RKO (cell line): ENCODE results near the gene TMEM134.
A peak's percentile ranks its signal among the peaks of the same experiment; 100 is the strongest.

Source experiments
- DNase-seq: peaks from one replicate; pipeline ENCODE4 v3.0.0-alpha.2; 2016; ENCODE audit warnings: low spot score

TMEM134 gene

DNA sequence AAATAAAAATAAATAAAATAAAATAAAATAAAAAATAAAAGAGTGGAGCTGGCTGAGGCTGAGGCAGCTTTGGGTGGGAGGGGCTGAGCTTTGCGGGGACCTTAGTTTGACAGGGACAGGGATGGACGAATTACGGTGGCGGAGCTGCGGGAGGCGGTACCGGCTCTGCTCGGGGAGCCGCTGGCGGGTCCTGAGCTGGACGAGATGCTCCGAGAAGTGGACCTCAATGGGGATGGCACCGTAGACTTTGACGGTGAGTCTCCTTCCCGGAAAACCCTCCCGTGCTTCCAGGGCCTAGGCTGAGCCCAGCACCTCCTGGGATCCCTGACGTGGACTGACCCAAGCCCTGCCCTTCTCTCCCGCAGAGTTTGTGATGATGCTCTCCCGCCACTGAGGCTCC lies 10.8 kb downstream of the TMEM134 start:
- DNase-seq, result no peak

DNA sequence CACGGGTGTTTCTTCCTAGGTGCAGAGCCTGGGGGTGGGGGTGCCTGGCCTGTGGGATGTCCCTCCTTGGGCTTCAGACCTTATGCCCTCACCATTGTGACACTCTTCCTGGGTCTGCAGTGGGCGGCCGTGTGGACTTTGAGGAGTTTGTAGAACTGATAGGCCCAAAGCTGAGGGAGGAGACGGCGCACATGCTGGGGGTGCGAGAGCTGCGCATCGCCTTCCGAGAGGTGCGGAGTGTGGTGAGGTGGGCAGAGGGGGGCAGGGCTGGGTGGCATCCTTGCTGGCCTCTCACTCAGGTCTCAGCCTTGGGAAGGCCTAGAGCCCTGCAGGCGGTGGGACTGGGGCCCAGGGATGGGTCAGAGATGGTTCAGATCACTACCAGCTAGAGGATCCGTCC lies 11.6 kb downstream of the TMEM134 start:
- DNase-seq, result no peak

DNA sequence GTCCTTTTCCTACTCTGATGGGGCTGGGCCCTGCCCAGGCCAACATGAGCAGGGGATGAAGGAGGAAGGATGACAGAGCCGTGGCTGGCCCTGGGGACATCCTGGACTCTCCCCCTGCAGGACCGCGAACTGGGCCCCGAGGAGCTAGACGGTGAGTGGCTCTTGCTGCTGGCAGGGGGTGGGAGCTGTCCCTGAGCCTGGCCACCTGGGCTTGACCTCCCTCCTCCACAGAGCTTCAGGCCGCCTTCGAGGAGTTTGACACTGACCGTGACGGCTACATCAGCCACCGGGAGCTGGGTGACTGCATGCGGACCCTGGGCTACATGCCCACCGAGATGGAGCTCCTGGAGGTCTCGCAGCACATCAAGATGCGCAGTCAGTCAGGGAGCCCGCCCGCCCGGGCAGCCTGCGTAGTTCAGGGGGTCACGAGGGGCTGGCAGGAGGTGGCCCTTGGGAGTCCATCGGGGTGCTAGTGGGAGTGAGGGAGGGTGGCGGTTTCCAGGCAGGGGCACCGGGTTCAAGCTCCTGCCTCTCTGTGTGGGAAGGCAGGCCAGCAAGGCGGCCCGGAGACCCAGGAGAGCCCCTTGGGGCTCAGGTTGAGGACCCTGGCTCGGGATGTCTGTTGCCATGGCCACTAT lies 12.9 kb downstream of the TMEM134 start:
- no peak for DNase-seq

DNA sequence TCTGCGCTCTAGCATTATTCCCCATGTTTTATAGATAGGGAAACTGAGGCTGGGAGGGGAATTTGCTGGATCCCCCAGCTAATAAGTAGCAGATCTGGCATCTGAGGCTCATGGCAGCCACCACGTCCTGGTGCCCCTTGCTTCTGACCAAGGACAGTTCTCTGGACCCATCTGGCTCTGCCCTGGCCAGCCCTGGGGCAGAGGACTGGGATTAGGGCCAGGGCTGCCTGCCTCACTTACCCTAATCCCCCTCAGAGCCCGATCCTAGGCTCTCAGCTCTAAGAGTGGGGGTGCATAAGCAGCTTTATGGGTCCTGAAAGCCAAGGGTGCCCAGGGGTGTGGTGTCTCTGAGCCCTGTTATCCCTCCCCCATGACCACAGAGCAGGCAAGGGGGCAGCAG lies 14.0 kb downstream of the TMEM134 start, which contains the start of gene CABP4:
Gene CABP4 (plus strand): TSS at position 301 of the 400 bp plus-strand sequence. CDS start 70 bp downstream, at position 371.
- no peak for DNase-seq

DNA sequence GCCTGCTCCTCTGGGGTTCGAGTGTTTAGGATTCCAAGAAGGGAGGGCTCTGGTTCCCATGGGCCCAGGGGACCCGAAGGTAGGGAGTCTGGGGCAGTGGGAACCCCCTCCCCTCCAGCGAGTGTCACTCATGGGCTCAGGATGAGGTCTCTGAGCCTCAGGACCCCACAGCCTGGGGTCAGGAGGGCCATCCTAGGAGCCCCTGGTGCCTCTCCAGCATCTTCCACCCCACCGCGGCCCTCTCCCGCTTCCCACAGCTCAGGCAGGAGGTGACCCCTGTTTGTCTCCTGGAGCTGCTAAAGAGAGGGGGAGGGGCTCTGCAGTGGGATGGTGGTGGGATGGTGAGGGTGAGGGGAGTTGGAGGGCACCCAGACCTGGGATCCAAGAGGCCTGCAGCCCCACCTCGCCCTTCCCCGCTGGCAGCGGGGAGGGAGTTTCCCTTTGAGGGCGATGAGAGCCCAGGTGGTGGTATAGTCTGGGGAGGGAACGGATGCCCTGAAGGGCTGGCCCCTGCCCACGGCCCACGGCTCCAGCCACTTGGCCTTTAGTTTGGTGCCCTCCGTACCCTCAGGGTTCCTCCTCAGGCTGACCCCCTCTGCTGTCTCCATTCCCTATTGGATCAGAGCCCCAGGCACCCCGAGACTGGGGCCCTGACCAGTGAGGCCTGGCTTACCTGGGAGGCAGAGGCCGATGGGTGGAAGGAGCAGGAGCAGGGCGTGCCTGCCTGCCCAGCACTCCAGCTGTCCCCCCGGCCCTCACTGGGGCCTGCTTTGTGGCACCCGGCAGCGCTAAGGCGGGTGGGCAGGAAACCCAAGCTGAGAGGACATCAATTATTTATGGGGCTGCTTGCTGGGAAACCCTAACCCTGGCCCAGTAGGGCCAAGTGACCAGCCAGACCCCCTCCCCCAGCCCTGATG lies 15.0 kb downstream of the TMEM134 start:
- DNase-seq, result no peak

DNA sequence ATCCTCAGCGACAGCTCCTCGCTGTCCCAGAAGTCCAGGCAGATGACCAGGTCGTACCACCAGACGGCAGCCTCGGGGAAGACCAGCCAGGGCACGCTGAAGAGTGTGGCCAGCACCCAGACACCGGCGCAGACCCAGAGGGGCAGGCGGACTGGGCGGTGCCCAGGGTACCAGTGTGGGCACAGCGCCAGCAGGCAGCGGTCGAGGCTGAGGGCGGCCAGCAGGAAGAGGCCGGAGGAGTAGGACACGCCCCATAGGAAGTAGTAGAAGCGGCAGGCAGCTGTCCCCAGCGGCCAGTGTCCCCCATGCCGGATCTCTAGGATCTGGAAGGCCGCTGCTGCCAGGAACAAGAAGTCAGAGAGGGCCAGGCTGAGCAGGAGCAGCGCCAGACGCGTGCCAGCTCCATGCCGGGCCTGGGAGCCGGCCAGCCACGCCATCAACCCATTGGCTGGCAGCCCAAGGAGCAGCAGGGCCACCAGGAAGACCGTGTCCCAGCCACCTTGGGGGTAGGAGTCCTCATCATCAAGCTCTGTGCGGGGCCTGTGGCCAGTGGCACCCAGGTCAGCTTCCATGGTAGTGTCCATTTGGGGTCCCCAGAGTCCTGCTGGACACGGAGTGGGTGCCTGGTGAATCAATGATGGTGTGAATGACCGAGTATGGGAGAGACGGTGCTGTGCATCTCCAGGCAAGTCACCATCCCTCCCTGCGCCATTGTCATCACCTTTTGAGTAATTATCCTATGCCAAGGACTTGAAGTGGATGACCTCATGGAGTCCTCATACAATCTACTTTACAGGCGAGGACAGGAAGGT lies 16.7 kb downstream of the TMEM134 start, which contains the start of gene GPR152:
Gene GPR152 (minus strand): TSS at position 589 of the 812 bp plus-strand sequence. CDS start 5 bp downstream, at position 584.
- no peak for DNase-seq

DNA sequence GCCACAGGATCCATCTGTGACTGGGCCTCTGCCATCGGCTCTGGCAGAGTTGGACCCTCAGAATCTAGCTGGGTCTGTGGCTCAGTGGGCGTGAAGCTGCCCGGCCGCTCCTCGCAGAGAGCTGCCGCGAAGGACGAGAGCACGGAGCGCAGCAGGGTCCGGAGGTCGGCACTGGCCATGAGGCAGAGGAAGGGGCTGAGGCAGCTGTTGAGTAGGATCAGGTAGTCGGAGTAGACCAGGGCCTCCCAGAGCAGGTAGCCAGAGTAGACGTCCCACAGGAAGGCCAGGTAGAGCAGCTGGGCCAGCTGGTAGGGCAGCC lies 17.4 kb downstream of the TMEM134 start:
- no peak for DNase-seq

DNA sequence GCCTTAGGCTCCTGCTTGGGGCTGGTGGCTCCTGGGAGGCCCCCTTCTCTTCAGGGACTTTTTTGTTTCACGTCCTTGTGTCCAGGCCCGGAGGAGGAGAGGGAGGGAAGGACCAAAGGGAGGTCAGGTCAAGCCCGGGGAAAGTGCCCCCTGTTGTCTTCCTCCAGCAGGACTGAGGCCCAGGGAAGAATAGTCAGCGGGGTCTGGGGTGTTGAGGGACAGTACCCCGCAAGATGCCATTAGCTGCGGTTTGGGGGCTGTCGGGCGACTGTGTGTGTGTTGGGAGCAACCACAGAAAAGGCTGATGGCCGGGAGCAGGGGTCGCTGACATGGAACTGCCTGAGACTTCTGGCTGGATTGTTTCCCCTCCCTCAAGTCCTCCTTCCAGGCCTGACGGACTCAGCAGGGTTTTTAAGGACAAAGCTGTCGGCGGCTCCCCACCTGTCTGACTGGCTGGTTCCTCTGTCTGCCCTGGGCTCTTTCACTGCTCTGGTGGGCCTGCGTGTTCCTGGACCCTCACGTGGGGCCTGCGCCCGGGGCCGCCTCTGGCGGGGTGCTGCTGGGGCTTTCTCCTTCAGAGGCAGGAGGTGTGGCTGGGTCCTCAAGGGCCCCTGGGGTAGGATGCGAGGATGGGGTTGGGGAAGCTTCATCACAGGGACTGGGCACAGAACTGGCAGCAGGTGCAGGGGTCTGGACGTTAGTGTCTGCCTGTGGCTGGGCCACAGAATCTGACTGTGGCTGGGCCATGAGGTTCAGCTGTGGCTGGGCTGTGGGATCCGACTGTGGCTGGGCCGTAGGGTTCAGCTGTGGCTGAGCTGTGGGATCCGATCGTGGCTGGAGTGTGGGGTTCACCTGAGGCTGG lies 18.0 kb downstream of the TMEM134 start:
- no peak for DNase-seq

DNA sequence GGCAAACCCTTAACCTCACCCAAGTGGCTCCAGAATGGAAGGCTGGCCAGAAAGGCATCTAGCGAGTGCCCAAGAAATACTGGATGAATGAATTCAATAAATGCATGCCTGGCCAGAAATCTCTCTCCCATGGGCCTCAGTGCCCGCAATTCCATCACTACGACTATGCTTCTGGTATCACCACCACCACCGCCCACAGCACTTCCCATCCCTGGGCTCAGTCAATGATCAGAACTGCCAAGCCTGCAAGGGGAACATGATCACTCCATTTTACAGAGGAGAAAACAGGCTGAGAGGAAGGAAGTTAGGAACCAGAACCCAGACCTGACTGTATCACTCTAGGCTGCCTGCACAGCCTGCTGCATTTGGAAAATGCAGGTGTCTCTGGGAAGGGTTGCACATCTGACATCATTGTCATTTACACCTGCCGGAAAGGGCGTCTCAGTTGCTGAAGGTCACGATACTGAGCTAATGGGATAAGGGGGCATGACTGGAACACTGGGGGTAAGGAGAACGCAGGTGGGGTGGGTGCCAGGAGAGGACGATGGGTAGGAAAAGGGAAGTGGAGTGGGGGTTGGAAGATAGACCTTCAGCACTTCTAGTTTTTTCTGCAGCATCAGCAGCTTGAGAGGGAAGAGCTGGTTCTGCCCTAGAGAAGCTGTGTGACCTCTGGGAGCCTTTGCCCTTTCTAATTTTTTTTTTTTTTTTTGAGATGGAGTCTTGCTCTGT lies 19.8 kb downstream of the TMEM134 start:
- DNase-seq, result no peak

DNA sequence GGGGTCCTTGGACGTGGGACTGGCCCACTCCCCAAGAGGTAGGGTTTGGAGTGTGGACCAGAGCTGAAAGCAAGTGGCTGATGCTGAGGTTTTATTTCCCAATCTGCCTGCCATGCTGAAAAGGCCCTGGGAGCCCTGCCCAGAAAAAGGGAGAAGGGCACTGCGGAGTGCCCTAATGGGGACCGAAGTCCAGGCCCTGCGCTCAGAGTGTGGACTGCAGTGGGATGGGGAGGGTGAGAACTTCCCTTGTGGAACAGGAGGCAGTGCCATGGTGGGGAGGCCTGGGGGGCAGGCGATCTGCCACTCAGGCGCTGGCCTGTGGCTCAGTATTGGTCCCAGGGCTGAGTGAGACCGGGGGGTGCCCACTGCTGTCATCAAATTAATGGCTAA lies 20.8 kb downstream of the TMEM134 start:
- no peak for DNase-seq

DNA sequence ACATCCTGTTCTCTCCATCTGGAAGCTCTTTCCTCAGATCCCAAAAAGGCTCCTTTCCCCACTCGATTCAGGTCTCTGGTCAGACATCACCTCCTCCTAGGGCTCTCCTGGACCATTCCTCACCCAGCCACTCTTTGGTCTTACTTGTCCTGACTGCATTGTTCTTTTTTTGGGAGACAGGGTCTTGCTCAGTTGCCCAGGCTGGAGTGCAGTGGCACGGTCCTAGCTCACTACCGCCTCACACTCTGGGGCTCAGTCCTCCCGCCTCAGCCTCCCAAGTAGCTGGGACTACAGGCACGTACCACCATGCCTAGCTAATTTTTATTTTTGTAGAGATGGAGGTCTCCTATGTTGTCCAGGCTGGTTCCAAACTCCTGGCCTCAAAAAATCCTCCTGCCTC lies 23.5 kb downstream of the TMEM134 start:
- DNase-seq, result no peak

DNA sequence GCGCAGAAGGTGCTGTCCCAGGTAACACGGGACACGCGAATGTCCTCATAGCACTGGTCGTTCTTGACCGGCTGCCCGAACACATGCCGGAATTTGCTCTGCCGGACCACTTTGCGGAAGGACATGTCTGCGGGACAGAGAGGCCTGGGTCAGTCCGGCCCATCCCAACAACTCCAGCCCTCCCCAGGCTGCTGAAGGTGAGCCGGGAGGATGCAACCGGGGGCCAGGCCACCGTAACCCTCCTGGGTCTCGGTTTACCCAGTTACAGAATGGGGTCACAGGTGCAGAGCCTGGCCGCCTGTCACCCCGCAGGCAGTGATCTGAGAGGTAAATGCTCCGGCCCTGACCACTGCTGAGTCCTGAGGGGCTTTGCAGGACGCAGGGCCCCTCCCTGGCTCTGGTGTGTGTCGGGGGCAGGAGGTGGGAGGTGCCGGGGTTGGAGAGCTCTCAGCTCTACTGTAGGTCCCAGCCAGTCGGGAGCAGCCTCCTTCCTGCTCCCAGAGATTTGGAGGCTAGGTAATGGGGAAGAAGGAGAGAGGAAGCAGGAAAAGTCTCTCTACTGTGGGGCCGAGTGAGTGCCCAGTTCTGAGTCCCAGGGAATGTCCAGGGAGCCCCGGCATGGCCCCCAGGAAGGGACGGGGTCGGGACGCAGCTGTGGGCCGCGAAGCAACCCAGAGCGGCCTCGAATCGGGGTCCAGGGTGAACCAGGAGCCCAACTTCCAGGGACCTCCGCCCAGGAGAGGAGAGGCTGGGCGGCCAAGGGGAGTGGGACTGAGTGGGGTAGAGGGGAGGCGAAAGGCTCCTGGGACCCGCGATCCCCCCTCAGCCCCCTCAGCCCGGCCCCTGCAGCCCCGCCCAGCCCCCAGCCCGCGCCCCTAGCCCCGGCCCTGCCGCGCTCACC lies 26.3 kb downstream of the TMEM134 start:
- peak; percentile 26 for DNase-seq

DNA sequence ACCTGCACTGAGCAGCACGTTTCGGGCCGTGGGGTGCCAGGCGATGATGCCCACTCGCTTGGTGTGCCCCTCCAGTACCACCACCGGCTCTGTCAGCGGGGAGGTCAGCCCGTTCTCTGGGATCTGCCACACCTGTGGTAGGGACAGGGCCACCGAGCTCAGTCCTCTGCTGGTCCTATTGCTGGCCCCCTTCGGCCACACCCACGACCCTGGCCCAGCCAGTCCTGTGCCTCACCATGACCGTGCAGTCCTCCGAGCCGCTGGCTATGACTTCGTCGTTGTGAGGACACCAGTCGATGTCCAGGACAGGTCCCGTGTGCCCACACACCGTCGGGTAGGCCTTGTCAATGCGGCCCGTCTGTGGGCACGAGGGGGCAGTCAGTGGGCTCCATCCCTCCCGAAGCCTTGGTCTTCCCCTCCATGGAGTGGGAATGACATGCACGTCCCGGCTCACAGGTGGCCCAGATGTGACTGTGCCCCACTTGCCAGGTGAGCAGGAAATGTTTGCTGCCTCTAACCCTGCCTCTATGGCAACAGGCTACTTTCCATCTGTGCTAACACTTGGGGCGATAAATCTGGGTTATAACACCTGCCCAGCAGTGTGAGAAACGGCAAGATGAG lies 27.2 kb downstream of the TMEM134 start:
- DNase-seq, result no peak

DNA sequence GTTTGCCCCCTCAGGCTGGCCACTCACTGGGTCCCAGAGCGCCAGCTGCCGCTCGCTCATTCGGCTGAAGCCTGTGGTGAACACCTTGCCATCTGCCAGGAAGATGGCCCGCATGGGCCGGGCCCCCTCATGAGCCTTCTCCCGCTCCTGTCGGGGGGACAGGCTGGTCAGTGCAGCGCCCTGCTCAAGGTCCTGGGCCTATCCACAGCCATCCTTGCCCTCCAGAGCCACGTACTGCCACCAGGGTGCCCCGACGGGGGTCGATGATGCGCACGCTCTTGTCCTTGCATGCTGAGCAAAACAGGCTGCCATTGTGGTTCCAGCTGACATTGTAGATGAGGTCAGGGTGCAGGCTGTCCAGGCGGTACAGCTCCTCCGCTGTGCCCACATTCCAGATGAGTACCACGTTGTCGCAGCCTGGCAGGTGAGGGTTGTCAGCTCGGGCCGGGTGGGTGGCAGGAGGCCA lies 27.9 kb downstream of the TMEM134 start:
- no peak for DNase-seq

DNA sequence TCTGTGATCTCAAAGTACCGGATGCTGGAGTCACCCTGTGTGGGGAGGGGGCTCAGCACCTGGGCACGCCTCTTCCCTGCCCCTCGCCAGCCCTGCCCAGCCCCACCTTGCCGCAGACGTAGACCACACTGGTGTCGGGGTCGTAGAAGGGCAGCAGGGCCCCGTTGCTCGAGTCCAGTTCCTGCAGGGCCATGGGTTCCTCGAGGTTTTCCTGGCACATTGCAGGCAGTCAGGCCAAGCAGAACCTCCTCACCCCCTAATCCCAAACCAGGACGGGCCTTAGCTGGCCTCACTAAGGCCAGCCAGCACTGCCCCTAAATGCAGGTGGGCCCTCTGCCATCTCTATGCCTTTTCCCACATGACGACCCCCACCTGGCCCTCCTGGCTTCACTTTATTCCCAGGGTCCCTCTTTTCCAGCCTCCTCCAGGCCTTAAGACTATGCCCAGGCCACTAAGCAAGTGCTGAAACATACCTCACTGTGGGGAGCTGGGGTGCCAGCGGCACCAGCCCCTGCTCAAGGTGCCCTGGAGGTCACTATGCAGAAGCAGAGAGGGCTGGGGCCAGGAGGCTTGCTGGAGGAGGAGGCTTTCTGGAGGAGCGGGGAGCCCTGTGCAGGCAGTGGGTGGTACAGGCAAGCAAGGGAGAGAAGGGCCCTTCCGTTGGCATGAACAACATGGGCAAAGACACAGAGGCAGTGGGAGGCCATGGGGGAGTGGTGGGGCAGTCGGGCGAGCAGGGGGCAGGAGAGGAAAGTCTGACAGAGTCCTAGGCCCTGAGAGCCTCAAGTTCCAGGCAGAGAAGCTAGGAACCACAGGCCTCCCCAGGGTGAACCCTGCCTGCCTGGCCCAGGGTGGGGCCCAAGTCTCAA lies 28.6 kb downstream of the TMEM134 start:
- no peak for DNase-seq

DNA sequence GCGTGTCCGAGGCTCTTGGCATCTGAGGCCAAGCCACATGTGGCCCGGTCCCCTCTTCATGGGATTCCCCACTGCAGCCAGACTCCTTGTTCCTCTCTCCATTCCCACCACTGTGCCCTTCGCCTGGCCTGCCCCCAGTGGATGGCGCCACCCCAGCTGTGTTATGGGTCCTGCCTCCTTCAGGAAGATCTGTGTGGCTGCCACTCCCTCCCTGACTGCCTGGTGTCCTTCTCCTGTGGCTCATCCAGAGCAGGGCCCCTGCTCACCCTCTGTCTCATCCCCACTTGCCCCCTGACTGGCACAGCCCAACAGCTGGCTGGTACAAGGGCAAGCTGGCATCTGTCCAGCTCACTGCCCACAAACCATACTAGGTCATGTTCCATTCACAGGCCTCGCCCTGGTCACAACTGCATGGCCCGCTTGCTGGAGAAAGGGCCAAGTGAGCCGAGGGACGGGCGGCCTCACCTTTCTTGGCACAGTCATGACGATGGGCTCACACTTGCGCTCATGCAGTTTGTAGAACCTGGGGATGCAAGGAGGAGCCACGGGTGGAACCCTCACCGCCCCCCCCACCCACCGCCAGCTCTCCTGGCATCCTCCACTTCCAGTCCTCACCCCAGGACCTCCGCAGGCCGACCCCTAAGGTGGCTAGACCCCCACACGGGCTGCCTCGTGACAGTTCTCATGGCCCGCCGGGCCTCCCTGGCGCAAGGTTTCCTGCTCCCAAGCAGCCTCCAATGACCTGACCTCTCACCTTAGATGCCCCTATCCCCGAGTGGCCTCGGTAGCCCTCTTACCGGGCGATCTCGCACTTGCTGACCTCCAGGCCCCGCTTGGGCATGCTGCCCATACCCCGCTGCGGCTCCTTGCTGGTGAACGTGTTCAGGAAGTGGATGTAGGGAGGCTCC lies 29.5 kb downstream of the TMEM134 start:
- DNase-seq, result peak; percentile 47
